HepG2 (cell line): Measurements from ENCODE around the gene C5AR2. TPM values are rescaled to one million over a fixed set of nuclear protein-coding genes. Genes with fewer than 3 reads are reported as not detected.

Experiments used
- CHD2 ChIP-seq: IDR thresholded peaks from 2 replicates; pipeline ENCODE4 v1.6.1; 2011; ENCODE audit warnings: low read depth, low read length, improper control_type of control experiment
- FOXC1 ChIP-seq: sonication (generic); formaldehyde crosslinking; IDR thresholded peaks from 2 replicates; pipeline ENCODE4 v1.8.0; 2022; ENCODE audit warnings: mild to moderate bottlenecking, missing genetic modification reagents, borderline replicate concordance
- HOMEZ ChIP-seq: IDR thresholded peaks from 2 replicates; pipeline ENCODE4 v1.6.1; 2016; ENCODE audit warnings: low read depth
- KDM2A ChIP-seq: sonication (generic); formaldehyde crosslinking; IDR thresholded peaks from 2 replicates; pipeline ENCODE4 v1.4.0; 2020; ENCODE audit warnings: low read depth, missing genetic modification reagents, borderline replicate concordance
- NR2C2 ChIP-seq: sonication (generic); formaldehyde crosslinking; IDR thresholded peaks from 2 replicates; pipeline ENCODE4 v1.4.0; 2020; ENCODE audit warnings: missing genetic modification reagents, mild to moderate bottlenecking, moderate library complexity, borderline replicate concordance
- SMAD9 ChIP-seq: sonication (generic); formaldehyde crosslinking; IDR thresholded peaks from 2 replicates; pipeline ENCODE4 v1.5.1; 2020; ENCODE audit warnings: mild to moderate bottlenecking, missing genetic modification reagents
- SOX6 ChIP-seq, 2 experiments: fragments of 450-650 bp in 1 of 2; sonication (generic) in 1 of 2; formaldehyde crosslinking in 1 of 2; IDR thresholded peaks; 2 replicates each; pipeline versions ENCODE4 v1.4.0 to v1.6.1; 2017 to 2020; ENCODE audit warnings: antibody characterized with exemption in 1 of 2, mild to moderate bottlenecking in 1 of 2, missing genetic modification reagents in 1 of 2
- SPEN ChIP-seq: sonication (generic); formaldehyde crosslinking; IDR thresholded peaks from 2 replicates; pipeline ENCODE4 v1.5.1; 2020; ENCODE audit warnings: low read depth, mild to moderate bottlenecking, missing genetic modification reagents
- TBX2 ChIP-seq: sonication (generic); formaldehyde crosslinking; IDR thresholded peaks from 2 replicates; pipeline ENCODE4 v1.5.0; 2020; ENCODE audit warnings: missing genetic modification reagents, mild to moderate bottlenecking, borderline replicate concordance
- THAP9 ChIP-seq: sonication (generic); formaldehyde crosslinking; IDR thresholded peaks from 2 replicates; pipeline ENCODE4; 2020; ENCODE audit warnings: missing genetic modification reagents, mild to moderate bottlenecking, borderline replicate concordance
- YEATS2 ChIP-seq: sonication (generic); formaldehyde crosslinking; IDR thresholded peaks from 2 replicates; pipeline ENCODE4 v1.4.0; 2020; ENCODE audit warnings: missing genetic modification reagents, borderline replicate concordance
- ZFP62 ChIP-seq: sonication (generic); formaldehyde crosslinking; IDR thresholded peaks from 2 replicates; pipeline ENCODE4 v1.4.0; 2020; ENCODE audit warnings: missing genetic modification reagents
- ZNF124 ChIP-seq: sonication (generic); formaldehyde crosslinking; IDR thresholded peaks from 2 replicates; pipeline ENCODE4 v1.4.0; 2020; ENCODE audit warnings: missing genetic modification reagents
- ZNF17 ChIP-seq: sonication (generic); formaldehyde crosslinking; IDR thresholded peaks from 2 replicates; pipeline ENCODE4 v1.5.0; 2020; ENCODE audit warnings: mild to moderate bottlenecking, missing genetic modification reagents
- ZNF550 ChIP-seq: sonication (generic); formaldehyde crosslinking; IDR thresholded peaks from 2 replicates; pipeline ENCODE4 v1.4.0; 2020; ENCODE audit warnings: mild to moderate bottlenecking, missing genetic modification reagents, borderline replicate concordance
- ZNF691 ChIP-seq: sonication (generic); formaldehyde crosslinking; IDR thresholded peaks from 2 replicates; pipeline ENCODE4 v1.4.0; 2020; ENCODE audit warnings: missing genetic modification reagents, low read depth, mild to moderate bottlenecking, borderline replicate concordance
- ZNF792 ChIP-seq: IDR thresholded peaks from 2 replicates; pipeline ENCODE4 v1.6.1; 2016
- polyA plus RNA-seq, 8 experiments: library from polyadenylated mRNA; depleted of rRNA in 3 of 8; stranded (reverse) in 7 of 8; unstranded in 1 of 8; fragments of >200 nt; fragmentation: Illumina TruSeq in 4 of 8; extraction: Trizol in 4 of 8; gene quantifications; 2 replicates each; pipeline versions ENCODE4 v1.2.1 to v1.2.3, GENCODE V29; 2011 to 2016; ENCODE audit warnings: low read depth in 4 of 8, missing spikeins in 1 of 8, mixed read lengths in 1 of 8; ENCODE audit not compliant: insufficient read depth in 1 of 8
- total RNA-seq, 5 experiments: library from RNA; depleted of rRNA; stranded (reverse); fragments of >200 nt; fragmentation: Illumina TruSeq; extraction: Trizol; gene quantifications; 2 replicates each; pipeline ENCODE4 v1.2.3, GENCODE V29; 2016; ENCODE audit warnings: low read depth in 1 of 5
- TF ChIP-seq, protein P1 (sequence below): IDR thresholded peaks from 2 replicates; pipeline ENCODE4 v1.6.1; 2016; ENCODE audit warnings: mild to moderate bottlenecking
- TF ChIP-seq, protein P2 (sequence below): sonication (generic); formaldehyde crosslinking; conservative IDR thresholded peaks from 2 replicates; pipeline ENCODE4 v1.4.0; 2020; ENCODE audit warnings: missing genetic modification reagents

Gene C5AR2
- total and polyA plus RNA-seq, 2 of the 13 experiments (the other 11 are each of a cell fraction or from before 2014, with no cell fraction given), result 0.09 to 0.24 TPM

GRCh38 chr19:47348819-47349795 is 17.1 kb downstream of the C5AR2 start, which contains the start of gene DHX34 (continued):
- TF ChIP-seq SPEN (CRISPR knock-in tag), result peak; percentile 73
- TF ChIP-seq THAP9 (CRISPR knock-in tag), result peak; percentile 78; the same call in 1 of the 2 replicates
- TF ChIP-seq CHD2, result no peak
- TF ChIP-seq TBX2, result peak; percentile 83
- TF ChIP-seq ZNF550 (CRISPR knock-in tag), result no peak
- TF ChIP-seq ZNF124 (CRISPR knock-in tag), result 0 out of 2 replicates have a peak, but pooled peaks have one; percentile 52
- TF ChIP-seq, protein P1, sequence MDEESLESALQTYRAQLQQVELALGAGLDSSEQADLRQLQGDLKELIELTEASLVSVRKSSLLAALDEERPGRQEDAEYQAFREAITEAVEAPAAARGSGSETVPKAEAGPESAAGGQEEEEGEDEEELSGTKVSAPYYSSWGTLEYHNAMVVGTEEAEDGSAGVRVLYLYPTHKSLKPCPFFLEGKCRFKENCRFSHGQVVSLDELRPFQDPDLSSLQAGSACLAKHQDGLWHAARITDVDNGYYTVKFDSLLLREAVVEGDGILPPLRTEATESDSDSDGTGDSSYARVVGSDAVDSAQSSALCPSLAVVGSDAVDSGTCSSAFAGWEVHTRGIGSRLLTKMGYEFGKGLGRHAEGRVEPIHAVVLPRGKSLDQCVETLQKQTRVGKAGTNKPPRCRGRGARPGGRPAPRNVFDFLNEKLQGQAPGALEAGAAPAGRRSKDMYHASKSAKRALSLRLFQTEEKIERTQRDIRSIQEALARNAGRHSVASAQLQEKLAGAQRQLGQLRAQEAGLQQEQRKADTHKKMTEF (CRISPR knock-in tag), result peak; percentile 45; the same call in 1 of the 2 replicates
- TF ChIP-seq, protein P2, sequence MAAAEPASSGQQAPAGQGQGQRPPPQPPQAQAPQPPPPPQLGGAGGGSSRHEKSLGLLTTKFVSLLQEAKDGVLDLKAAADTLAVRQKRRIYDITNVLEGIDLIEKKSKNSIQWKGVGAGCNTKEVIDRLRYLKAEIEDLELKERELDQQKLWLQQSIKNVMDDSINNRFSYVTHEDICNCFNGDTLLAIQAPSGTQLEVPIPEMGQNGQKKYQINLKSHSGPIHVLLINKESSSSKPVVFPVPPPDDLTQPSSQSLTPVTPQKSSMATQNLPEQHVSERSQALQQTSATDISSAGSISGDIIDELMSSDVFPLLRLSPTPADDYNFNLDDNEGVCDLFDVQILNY (CRISPR knock-in tag), result no peak
- peak; percentile 74; the same call in 1 of the 2 replicates for TF ChIP-seq ZNF691
- 0 out of 2 replicates have a peak, but pooled peaks have one; percentile 72 for TF ChIP-seq FOXC1 (CRISPR knock-in tag)
- TF ChIP-seq KDM2A (CRISPR knock-in tag), result peak; percentile 52
- TF ChIP-seq ZFP62, result no peak
- TF ChIP-seq ZNF17 (CRISPR knock-in tag), result no peak
- peak; percentile 44; the same call in 1 of the 2 replicates for TF ChIP-seq ZNF792
- peak; percentile 82; the same call in 1 of the 2 replicates for TF ChIP-seq YEATS2 (CRISPR knock-in tag)
- 0 out of 2 replicates have a peak, but pooled peaks have one; percentile 61 for TF ChIP-seq HOMEZ (CRISPR knock-in tag)
- peak; percentile 39; the same call in 1 of the 2 replicates for TF ChIP-seq NR2C2
- no peak for TF ChIP-seq SOX6 (IDR thresholded peaks at IDR 0.05)
- TF ChIP-seq SOX6 (CRISPR knock-in tag; IDR thresholded peaks at IDR 0.05), result peak; percentile 26; the same call in 1 of the 2 replicates
- no peak for TF ChIP-seq SMAD9 (CRISPR knock-in tag)
